HepG2 (cell line): ENCODE measurements around the gene TRIM67. TPM values are rescaled to one million over a fixed set of nuclear protein-coding genes. Genes with fewer than 3 reads are reported as not detected.

Experiments used
- CSRNP2 ChIP-seq: sonication (generic); formaldehyde crosslinking; conservative IDR thresholded peaks from 2 replicates; pipeline ENCODE4 v1.8.0; 2022; ENCODE audit warnings: low read depth, missing genetic modification reagents
- GATAD2A ChIP-seq: IDR thresholded peaks from 2 replicates; pipeline ENCODE4 v1.6.1; 2016
- GPBP1L1 ChIP-seq: sonication (generic); formaldehyde crosslinking; IDR thresholded peaks from 2 replicates; pipeline ENCODE4 v1.5.0; 2020; ENCODE audit warnings: mild to moderate bottlenecking, missing genetic modification reagents
- HCFC1 ChIP-seq: fragments of 150-350 bp; IDR thresholded peaks from 2 replicates; pipeline ENCODE4 v1.6.1; 2014; ENCODE audit warnings: low read depth, low read length
- HNF1B ChIP-seq: sonication (generic); formaldehyde crosslinking; IDR thresholded peaks from 2 replicates; pipeline ENCODE4 v1.5.1; 2020; ENCODE audit warnings: mild to moderate bottlenecking, moderate library complexity, missing genetic modification reagents
- KAT2B ChIP-seq: fragments of 150-350 bp; IDR thresholded peaks from 2 replicates; pipeline ENCODE4 v1.6.1; 2014; ENCODE audit warnings: low read depth, low read length, borderline replicate concordance
- MTF2 ChIP-seq: sonication (generic); formaldehyde crosslinking; IDR thresholded peaks from 2 replicates; pipeline ENCODE4 v1.5.0; 2020; ENCODE audit warnings: missing genetic modification reagents, borderline replicate concordance
- POLR2AphosphoS5 ChIP-seq: IDR thresholded peaks from 2 replicates; pipeline ENCODE4 v1.6.1; 2012; ENCODE audit warnings: low read depth, low read length
- TFE3 ChIP-seq: IDR thresholded peaks from 2 replicates; pipeline ENCODE4 v1.6.1; 2016
- ZMYM3 ChIP-seq: sonication (generic); formaldehyde crosslinking; IDR thresholded peaks from 2 replicates; pipeline ENCODE4 v1.5.1; 2020; ENCODE audit warnings: mild to moderate bottlenecking, missing genetic modification reagents
- ZNF121 ChIP-seq: sonication (generic); formaldehyde crosslinking; IDR thresholded peaks from 2 replicates; pipeline ENCODE4 v1.5.0; 2020; ENCODE audit warnings: mild to moderate bottlenecking, missing genetic modification reagents
- ZNF256 ChIP-seq: sonication (generic); formaldehyde crosslinking; conservative IDR thresholded peaks from 2 replicates; pipeline ENCODE4 v1.4.0; 2020; ENCODE audit warnings: missing genetic modification reagents
- ZNF264 ChIP-seq: sonication (generic); formaldehyde crosslinking; IDR thresholded peaks from 2 replicates; pipeline ENCODE4 v1.4.0; 2020; ENCODE audit warnings: missing genetic modification reagents
- ZNF414 ChIP-seq: sonication (generic); formaldehyde crosslinking; IDR thresholded peaks from 2 replicates; pipeline ENCODE4 v1.5.0; 2020; ENCODE audit warnings: missing genetic modification reagents
- ZNF501 ChIP-seq: sonication (generic); formaldehyde crosslinking; IDR thresholded peaks from 2 replicates; pipeline ENCODE4 v1.5.1; 2020; ENCODE audit warnings: mild to moderate bottlenecking, moderate library complexity, missing genetic modification reagents
- ZNF570 ChIP-seq: sonication (generic); formaldehyde crosslinking; IDR thresholded peaks from 2 replicates; pipeline ENCODE4 v1.4.0; 2020; ENCODE audit warnings: mild to moderate bottlenecking, missing genetic modification reagents, borderline replicate concordance
- ZNF605 ChIP-seq: sonication (generic); formaldehyde crosslinking; IDR thresholded peaks from 2 replicates; pipeline ENCODE4 v1.8.0; 2022; ENCODE audit warnings: mild to moderate bottlenecking, missing genetic modification reagents
- ZNF713 ChIP-seq: sonication (generic); formaldehyde crosslinking; IDR thresholded peaks from 2 replicates; pipeline ENCODE4 v1.4.0; 2020; ENCODE audit warnings: mild to moderate bottlenecking, missing genetic modification reagents
- ZNF784 ChIP-seq: sonication (generic); formaldehyde crosslinking; IDR thresholded peaks from 2 replicates; pipeline ENCODE4 v1.5.1; 2020; ENCODE audit warnings: missing genetic modification reagents, mild to moderate bottlenecking, borderline replicate concordance
- polyA plus RNA-seq, 8 experiments: library from polyadenylated mRNA; depleted of rRNA in 3 of 8; stranded (reverse) in 7 of 8; unstranded in 1 of 8; fragments of >200 nt; fragmentation: Illumina TruSeq in 4 of 8; extraction: Trizol in 4 of 8; gene quantifications; 2 replicates each; pipeline versions ENCODE4 v1.2.1 to v1.2.3, GENCODE V29; 2011 to 2016; ENCODE audit warnings: low read depth in 4 of 8, missing spikeins in 1 of 8, mixed read lengths in 1 of 8; ENCODE audit not compliant: insufficient read depth in 1 of 8
- total RNA-seq, 5 experiments: library from RNA; depleted of rRNA; stranded (reverse); fragments of >200 nt; fragmentation: Illumina TruSeq; extraction: Trizol; gene quantifications; 2 replicates each; pipeline ENCODE4 v1.2.3, GENCODE V29; 2016; ENCODE audit warnings: low read depth in 1 of 5
- TF ChIP-seq, protein P1 (sequence below): sonication (generic); formaldehyde crosslinking; IDR thresholded peaks from 2 replicates; pipeline ENCODE4 v1.4.0; 2020; ENCODE audit warnings: missing genetic modification reagents
- TF ChIP-seq, protein P2 (sequence below): sonication (generic); formaldehyde crosslinking; IDR thresholded peaks from 2 replicates; pipeline ENCODE4 v1.5.0; 2020; ENCODE audit warnings: mild to moderate bottlenecking, low read depth, missing genetic modification reagents, borderline replicate concordance

TRIM67 gene
- total and polyA plus RNA-seq, 2 of the 13 experiments (the other 11 are each of a cell fraction or from before 2014, with no cell fraction given): not detected

DNA sequence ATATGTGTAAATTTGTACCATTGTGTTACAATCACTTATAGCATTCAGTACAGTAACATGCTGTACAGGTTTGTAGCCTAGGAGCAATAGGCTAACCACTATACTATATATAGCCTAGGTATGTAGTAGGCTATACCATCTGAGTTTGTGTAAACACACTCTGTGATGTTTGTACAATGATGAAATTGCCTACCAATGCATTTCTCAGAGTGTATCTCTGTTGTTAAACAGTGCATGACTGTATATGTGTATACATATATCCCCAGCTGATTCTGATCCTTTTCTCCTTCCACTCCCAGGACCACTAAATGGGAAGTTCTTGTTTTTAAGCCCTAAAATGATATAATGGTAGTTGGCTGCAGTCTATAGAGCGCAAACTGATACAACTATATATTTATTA lies 86.9 kb downstream of the TRIM67 start (continued):
- no peak for TF ChIP-seq ZNF784 (CRISPR knock-in tag)
- no peak for TF ChIP-seq ZNF713 (CRISPR knock-in tag)
- no peak for TF ChIP-seq KAT2B
- no peak for TF ChIP-seq CSRNP2 (CRISPR knock-in tag)
- no peak for TF ChIP-seq GPBP1L1 (CRISPR knock-in tag)
- TF ChIP-seq ZNF570: no peak
- TF ChIP-seq ZMYM3 (CRISPR knock-in tag): no peak
- TF ChIP-seq HNF1B (CRISPR knock-in tag): no peak
- TF ChIP-seq ZNF256 (CRISPR knock-in tag): no peak
- peak; percentile 83 for TF ChIP-seq GATAD2A (CRISPR knock-in tag)
- TF ChIP-seq, protein P1, sequence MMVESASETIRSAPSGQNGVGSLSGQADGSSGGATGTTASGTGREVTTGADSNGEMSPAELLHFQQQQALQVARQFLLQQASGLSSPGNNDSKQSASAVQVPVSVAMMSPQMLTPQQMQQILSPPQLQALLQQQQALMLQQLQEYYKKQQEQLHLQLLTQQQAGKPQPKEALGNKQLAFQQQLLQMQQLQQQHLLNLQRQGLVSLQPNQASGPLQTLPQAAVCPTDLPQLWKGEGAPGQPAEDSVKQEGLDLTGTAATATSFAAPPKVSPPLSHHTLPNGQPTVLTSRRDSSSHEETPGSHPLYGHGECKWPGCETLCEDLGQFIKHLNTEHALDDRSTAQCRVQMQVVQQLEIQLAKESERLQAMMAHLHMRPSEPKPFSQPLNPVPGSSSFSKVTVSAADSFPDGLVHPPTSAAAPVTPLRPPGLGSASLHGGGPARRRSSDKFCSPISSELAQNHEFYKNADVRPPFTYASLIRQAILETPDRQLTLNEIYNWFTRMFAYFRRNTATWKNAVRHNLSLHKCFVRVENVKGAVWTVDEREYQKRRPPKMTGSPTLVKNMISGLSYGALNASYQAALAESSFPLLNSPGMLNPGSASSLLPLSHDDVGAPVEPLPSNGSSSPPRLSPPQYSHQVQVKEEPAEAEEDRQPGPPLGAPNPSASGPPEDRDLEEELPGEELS: 0 out of 2 replicates have a peak, but pooled peaks have one; percentile 21
- no peak for TF ChIP-seq TFE3
- TF ChIP-seq, protein P2, sequence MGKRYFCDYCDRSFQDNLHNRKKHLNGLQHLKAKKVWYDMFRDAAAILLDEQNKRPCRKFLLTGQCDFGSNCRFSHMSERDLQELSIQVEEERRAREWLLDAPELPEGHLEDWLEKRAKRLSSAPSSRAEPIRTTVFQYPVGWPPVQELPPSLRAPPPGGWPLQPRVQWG: no peak
- TF ChIP-seq POLR2AphosphoS5: no peak
- TF ChIP-seq MTF2: no peak
- TF ChIP-seq ZNF605: no peak
- no peak for TF ChIP-seq ZNF501 (CRISPR knock-in tag)
- TF ChIP-seq ZNF414 (CRISPR knock-in tag): no peak
- no peak for TF ChIP-seq ZNF121 (CRISPR knock-in tag)
- no peak for TF ChIP-seq ZNF264 (CRISPR knock-in tag)
- TF ChIP-seq HCFC1: no peak
